Glutamatergic neuron (in vitro differentiated cells): ENCODE measurements around the gene SLC30A7. TPM values are rescaled to one million over a fixed set of nuclear protein-coding genes. Genes with fewer than 3 reads are reported as not detected.

Experiments used
- DNase-seq: peaks from one replicate; pipeline ENCODE4 v3.0.0; 2022
- H3K27ac Mint-ChIP-seq: one replicate; pipeline ENCODE4 v1.8.0; 2020; ENCODE audit warnings: mild to moderate bottlenecking, mixed read lengths, inconsistent platforms; ENCODE audit not compliant: unreplicated experiment
- H3K27me3 Mint-ChIP-seq: one replicate; pipeline ENCODE4 v1.8.0; 2020; ENCODE audit warnings: mild to moderate bottlenecking, moderate library complexity, mixed read lengths, inconsistent platforms; ENCODE audit not compliant: unreplicated experiment
- H3K36me3 Mint-ChIP-seq: one replicate; pipeline ENCODE4 v1.8.0; 2020; ENCODE audit warnings: mild to moderate bottlenecking, mixed read lengths, inconsistent platforms; ENCODE audit not compliant: unreplicated experiment
- H3K4me1 Mint-ChIP-seq: one replicate; pipeline ENCODE4 v1.8.0; 2020; ENCODE audit warnings: mild to moderate bottlenecking, low read depth, mixed read lengths, inconsistent platforms; ENCODE audit not compliant: unreplicated experiment
- H3K4me3 Mint-ChIP-seq: one replicate; pipeline ENCODE4 v1.8.0; 2020; ENCODE audit warnings: mild to moderate bottlenecking, mixed read lengths, inconsistent platforms; ENCODE audit not compliant: unreplicated experiment
- H3K9me3 Mint-ChIP-seq: one replicate; pipeline ENCODE4 v1.8.0; 2020; ENCODE audit warnings: mild to moderate bottlenecking, moderate library complexity, mixed read lengths, inconsistent platforms; ENCODE audit not compliant: unreplicated experiment
- total RNA-seq: library from RNA; stranded (reverse); fragmentation: NEBNext Ultra II Directional; extraction: Animal tissue kit (Norgen Biotek cat#: 25700); gene quantifications from one replicate; pipeline ENCODE4 v1.2.1, GENCODE V29; 2021; ENCODE audit not compliant: unreplicated experiment
- TF ChIP-seq, protein P1 (sequence below): fragments of 200-600 bp; sonication (generic); IDR thresholded peaks from one replicate; pipeline ENCODE4 v1.5.0; 2021; ENCODE audit not compliant: partially characterized antibody, unreplicated experiment

The SLC30A7 gene
- total RNA-seq, 1 donor from 2014 or later: 21.5 TPM

DNA sequence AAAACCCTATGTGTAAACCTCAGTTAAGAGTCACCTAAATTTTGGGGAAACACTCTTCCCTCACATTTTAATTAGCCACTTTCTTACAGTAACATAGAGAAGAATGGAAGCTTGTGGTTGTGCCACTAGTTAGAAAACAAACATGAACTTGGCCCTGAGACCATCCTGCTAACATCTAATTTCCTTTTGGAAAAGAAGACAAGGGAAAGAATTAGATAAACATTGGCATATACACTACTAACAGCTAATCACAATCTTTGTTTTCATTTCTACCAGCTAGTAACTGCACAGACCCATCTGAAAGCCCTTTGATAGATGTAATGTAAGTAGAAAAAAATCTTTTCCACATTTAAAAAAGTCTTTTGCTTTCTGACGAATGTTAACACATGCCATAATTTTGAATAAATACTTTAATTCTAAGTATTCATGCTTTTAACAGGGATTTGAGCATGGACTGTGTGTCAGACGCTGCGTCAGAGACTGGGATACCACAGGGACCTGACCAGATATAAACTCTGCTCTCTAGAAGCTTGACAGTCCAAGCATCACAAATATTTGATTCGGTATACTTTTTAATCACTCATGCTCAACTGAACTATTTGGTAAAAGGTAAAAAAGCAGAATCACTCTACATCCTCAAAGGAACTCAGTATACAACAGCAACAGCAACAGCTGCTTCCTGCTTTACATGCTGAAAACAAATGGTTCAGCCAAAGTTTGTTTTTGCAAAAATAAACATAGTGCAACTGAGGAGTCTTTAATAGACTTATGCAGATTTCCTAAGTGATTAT is 99.5 kb downstream of the SLC30A7 start:
- no peaks in the 10 kb centered on the region for H3K4me1 Mint-ChIP-seq
- TF ChIP-seq, protein P1, sequence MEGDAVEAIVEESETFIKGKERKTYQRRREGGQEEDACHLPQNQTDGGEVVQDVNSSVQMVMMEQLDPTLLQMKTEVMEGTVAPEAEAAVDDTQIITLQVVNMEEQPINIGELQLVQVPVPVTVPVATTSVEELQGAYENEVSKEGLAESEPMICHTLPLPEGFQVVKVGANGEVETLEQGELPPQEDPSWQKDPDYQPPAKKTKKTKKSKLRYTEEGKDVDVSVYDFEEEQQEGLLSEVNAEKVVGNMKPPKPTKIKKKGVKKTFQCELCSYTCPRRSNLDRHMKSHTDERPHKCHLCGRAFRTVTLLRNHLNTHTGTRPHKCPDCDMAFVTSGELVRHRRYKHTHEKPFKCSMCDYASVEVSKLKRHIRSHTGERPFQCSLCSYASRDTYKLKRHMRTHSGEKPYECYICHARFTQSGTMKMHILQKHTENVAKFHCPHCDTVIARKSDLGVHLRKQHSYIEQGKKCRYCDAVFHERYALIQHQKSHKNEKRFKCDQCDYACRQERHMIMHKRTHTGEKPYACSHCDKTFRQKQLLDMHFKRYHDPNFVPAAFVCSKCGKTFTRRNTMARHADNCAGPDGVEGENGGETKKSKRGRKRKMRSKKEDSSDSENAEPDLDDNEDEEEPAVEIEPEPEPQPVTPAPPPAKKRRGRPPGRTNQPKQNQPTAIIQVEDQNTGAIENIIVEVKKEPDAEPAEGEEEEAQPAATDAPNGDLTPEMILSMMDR: no peak
- no peak overlapping the region for H3K4me3 Mint-ChIP-seq
- no peaks in the 10 kb centered on the region for H3K27me3 Mint-ChIP-seq
- no peak overlapping the region for H3K27ac Mint-ChIP-seq
- H3K9me3 Mint-ChIP-seq: no peaks in the 10 kb centered on the region
- H3K36me3 Mint-ChIP-seq: no peaks in the 10 kb centered on the region
- DNase-seq: no peak

DNA sequence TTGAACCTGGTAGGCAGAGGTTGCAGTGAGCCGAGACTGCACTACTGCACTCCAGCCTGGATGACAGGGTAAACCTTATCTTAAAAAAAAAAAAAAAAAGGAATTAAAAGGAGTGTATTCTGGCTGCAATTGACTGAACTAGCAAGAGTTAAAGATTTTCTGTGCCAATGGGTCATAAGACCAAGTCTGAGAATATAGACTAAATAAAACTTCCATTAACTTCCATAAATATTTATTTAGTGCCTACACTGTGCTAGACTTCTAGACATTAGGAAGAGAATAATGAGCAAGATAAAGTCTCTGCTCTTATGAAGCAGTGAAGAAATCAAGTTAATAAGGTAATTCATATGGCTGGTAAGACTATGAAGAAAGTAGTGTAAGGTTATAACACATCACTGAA is 102.5 kb downstream of the SLC30A7 start:
- H3K9me3 Mint-ChIP-seq: no peaks in the 10 kb centered on the region
- no peaks in the 10 kb centered on the region for H3K36me3 Mint-ChIP-seq
- H3K27me3 Mint-ChIP-seq: no peaks in the 10 kb centered on the region
- H3K27ac Mint-ChIP-seq: no peak overlapping the region
- TF ChIP-seq, protein P1: no peak
- no peaks in the 10 kb centered on the region for H3K4me1 Mint-ChIP-seq
- H3K4me3 Mint-ChIP-seq: no peak overlapping the region
- no peak for DNase-seq

DNA sequence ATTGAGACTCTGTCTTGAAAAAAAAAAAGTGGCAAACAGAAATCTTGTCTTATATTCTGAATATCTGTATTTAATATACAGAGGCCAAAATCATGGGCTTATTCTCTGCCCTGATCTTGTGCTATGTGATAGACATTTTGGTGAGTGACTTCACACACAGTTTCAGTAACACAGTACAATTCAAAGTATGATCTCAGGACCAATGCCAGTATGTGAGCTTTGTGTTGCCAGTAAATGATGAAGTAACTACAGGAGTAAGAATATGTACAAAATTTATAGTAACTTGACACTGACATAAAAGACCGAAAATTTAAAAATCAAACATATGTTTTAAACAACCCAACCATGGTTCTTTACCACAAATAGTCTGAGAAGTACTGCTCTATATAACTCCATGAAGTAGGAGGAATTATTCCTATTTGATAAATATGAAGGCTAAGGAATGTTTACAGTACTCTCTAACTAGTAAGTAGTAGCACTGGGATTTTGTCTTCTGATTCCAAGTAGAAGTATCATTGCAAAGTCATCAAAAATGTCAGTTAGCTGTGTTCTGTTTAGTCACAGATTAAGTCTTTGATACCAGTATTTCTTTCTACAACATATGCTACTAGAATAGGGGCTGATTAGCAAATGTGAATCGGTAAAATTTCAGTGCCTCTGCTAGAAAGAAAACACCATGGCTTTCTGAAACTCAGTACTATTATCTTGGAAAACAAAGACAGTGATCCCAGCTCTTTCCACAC is 104.4 kb downstream of the SLC30A7 start:
- Mint-ChIP-seq H3K36me3 (no peaks in the 10 kb centered on the region), H3K4me3 (no peak overlapping the region), H3K4me1 (no peaks in the 10 kb centered on the region), H3K27me3 (no peaks in the 10 kb centered on the region), H3K27ac (no peak overlapping the region), H3K9me3 (no peaks in the 10 kb centered on the region)
- TF ChIP-seq, protein P1: no peak
- DNase-seq: no peak

DNA sequence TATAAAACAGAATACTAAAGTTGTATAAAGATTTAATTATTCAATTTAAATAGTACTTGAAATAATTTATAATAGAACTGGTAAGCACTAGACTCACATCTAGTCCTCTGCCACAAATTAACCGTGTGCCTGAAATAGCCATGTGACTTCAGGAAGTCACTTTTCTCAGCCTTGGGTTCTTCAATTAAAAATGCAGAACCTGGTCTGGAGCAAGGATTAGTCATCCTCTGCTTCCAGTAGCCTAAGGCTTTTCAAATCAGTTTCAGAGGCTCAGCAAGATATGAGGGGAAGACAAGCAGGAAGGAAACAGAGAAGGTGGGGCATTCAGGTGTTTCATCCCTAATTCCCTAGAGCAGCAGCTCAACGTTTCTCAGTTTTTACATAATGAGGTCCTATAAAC is 106.7 kb downstream of the SLC30A7 start:
- no peaks in the 10 kb centered on the region for H3K27me3 Mint-ChIP-seq
- no peaks in the 10 kb centered on the region for H3K36me3 Mint-ChIP-seq
- H3K4me3 Mint-ChIP-seq: no peak overlapping the region
- TF ChIP-seq, protein P1: no peak
- no peak overlapping the region for H3K27ac Mint-ChIP-seq
- H3K4me1 Mint-ChIP-seq: no peaks in the 10 kb centered on the region
- H3K9me3 Mint-ChIP-seq: no peaks in the 10 kb centered on the region
- DNase-seq: no peak

DNA sequence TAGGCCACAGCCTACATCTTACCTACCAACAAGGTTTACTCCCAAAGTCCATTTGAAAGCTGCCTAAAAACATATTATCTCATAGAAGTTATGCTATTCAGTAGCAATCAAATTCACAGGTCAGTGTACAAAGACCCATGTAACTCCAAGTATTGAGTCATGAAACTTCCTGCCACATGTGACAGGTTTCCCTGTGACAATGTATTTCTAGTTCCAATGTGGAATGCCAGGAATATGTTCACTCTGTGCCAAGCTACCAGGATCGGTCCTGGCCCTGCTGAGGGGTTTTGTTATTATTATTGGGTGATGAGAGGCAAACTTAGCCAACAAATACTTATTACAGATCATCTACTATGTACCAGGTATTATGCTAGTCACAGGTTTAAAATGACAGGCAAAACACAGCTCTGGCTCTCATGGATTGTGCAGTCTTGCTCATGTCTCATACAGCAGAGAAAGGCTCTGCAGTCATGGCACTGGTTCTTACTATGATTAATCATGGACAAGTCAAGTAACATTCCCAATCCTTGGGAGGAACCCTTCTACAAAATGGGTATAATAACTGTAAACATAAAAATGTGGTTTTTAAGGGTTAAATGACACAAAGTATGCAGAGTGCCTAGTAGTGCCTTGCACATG is 107.2 kb downstream of the SLC30A7 start:
- H3K27me3 Mint-ChIP-seq: no peaks in the 10 kb centered on the region
- no peak overlapping the region for H3K27ac Mint-ChIP-seq
- H3K9me3 Mint-ChIP-seq: no peaks in the 10 kb centered on the region
- H3K4me3 Mint-ChIP-seq: no peak overlapping the region
- H3K36me3 Mint-ChIP-seq: no peaks in the 10 kb centered on the region
- TF ChIP-seq, protein P1: no peak
- no peak for DNase-seq
- H3K4me1 Mint-ChIP-seq: no peaks in the 10 kb centered on the region
